DMS53 treated with DMSO at 0.1 percent for 48 hours (cell line): ENCODE results near the gene POLR2M.

Experiments
- DNase-seq: peaks from one replicate; lab custom pipeline; 2025; ENCODE audit not compliant: unreplicated experiment; lab: John Stamatoyannopoulos, UW

POLR2M gene

GRCh38 chr15:57691082-57691481, 15.4 kb upstream of the POLR2M start:
- no peak for DNase-seq

- DNase-seq: no peak
Observed at GRCh38 chr15:57692709-57693108, 13.8 kb upstream of the POLR2M start.

- DNase-seq: no peak
Observed at GRCh38 chr15:57694279-57694678, 12.2 kb upstream of the POLR2M start.

- peak; percentile 14 for DNase-seq
Observed at GRCh38 chr15:57696146-57696545, 10.4 kb upstream of the POLR2M start.

- DNase-seq: no peak
Observed at GRCh38 chr15:57697588-57697987, 8.9 kb upstream of the POLR2M start.

- no peak for DNase-seq
Observed at GRCh38 chr15:57698243-57698642, 8.3 kb upstream of the POLR2M start.

- DNase-seq: no peak
Observed at GRCh38 chr15:57698991-57699390, 7.5 kb upstream of the POLR2M start.

- DNase-seq: peak; percentile 16
Observed at GRCh38 chr15:57703387-57703786, 3.1 kb upstream of the POLR2M start.

GRCh38 chr15:57704441-57704840, 2.1 kb upstream of the POLR2M start:
- no peak for DNase-seq

- peak; percentile 20 for DNase-seq
Observed at GRCh38 chr15:57705746-57706404, 639 bp upstream of the POLR2M start.

- DNase-seq: no peak
Observed at GRCh38 chr15:57708047-57708446, 1.5 kb downstream of the POLR2M start.

GRCh38 chr15:57718309-57718708, 11.8 kb downstream of the POLR2M start:
- DNase-seq: no peak

- DNase-seq: no peak
Observed at GRCh38 chr15:57720867-57721266, 14.4 kb downstream of the POLR2M start.

GRCh38 chr15:57726411-57726810, 19.9 kb downstream of the POLR2M start:
- DNase-seq: no peak

GRCh38 chr15:57727031-57727430, 20.5 kb downstream of the POLR2M start:
- no peak for DNase-seq

GRCh38 chr15:57728436-57728835, 21.9 kb downstream of the POLR2M start:
- no peak for DNase-seq

GRCh38 chr15:57730876-57731275, 24.4 kb downstream of the POLR2M start:
- no peak for DNase-seq

GRCh38 chr15:57731530-57732103, 25.1 kb downstream of the POLR2M start:
- DNase-seq: no peak

GRCh38 chr15:57732526-57733331, 26.2 kb downstream of the POLR2M start:
- DNase-seq: peak; percentile 27

GRCh38 chr15:57734860-57735259, 28.3 kb downstream of the POLR2M start:
- no peak for DNase-seq

GRCh38 chr15:57735431-57735830, 28.9 kb downstream of the POLR2M start:
- no peak for DNase-seq

- DNase-seq: no peak
Observed at GRCh38 chr15:57735891-57736290, 29.4 kb downstream of the POLR2M start.
